ENCODE measurements around the gene HDAC11.
"Not testable (repeated sequence)": the region's sequence is repeated elsewhere in the genome, so short reads cannot be mapped to it uniquely, and the experiment has no call there.

Gene HDAC11

GRCh38 chr3:13479582-13480339 lies at the start of gene HDAC11:
HDAC11 (plus strand) TSS chr3:13480306; CDS start chr3:13480348, 42 bp downstream.
- peak; percentile 98 to 99 for DNase-seq

GRCh38 chr3:13430411-13430875 lies 49.7 kb upstream of the HDAC11 start:
- not testable (repeated sequence) for DNase-seq

GRCh38 chr3:13432093-13432492 lies 48.0 kb upstream of the HDAC11 start:
- DNase-seq: no peak

- no peak for DNase-seq
Measured at GRCh38 chr3:13433912-13434311, 46.2 kb upstream of the HDAC11 start.

- DNase-seq: not testable (repeated sequence)
Measured at GRCh38 chr3:13436213-13436612, 43.9 kb upstream of the HDAC11 start.

- DNase-seq: no peak
Measured at GRCh38 chr3:13440204-13440817, 39.8 kb upstream of the HDAC11 start.

GRCh38 chr3:13442882-13443281 lies 37.2 kb upstream of the HDAC11 start:
- DNase-seq: not testable (repeated sequence)

GRCh38 chr3:13451301-13451673 lies 28.8 kb upstream of the HDAC11 start:
- peak; percentile 28 to 40 for DNase-seq

- DNase-seq: peak; percentile 5 to 26
Measured at GRCh38 chr3:13452490-13453335, 27.4 kb upstream of the HDAC11 start.

GRCh38 chr3:13455644-13456043 lies 24.5 kb upstream of the HDAC11 start:
- DNase-seq: no peak

- no peak for DNase-seq
Measured at GRCh38 chr3:13457593-13457992, 22.5 kb upstream of the HDAC11 start.

- DNase-seq: no peak
Measured at GRCh38 chr3:13459605-13460340, 20.3 kb upstream of the HDAC11 start.

- DNase-seq: no peak
Measured at GRCh38 chr3:13460341-13460736, 19.8 kb upstream of the HDAC11 start.

- DNase-seq: peak; percentile 80 to 84
Measured at GRCh38 chr3:13461169-13462124, 18.7 kb upstream of the HDAC11 start.

- DNase-seq: no peak
Measured at GRCh38 chr3:13462125-13462629, 17.9 kb upstream of the HDAC11 start.

- DNase-seq: no peak
Measured at GRCh38 chr3:13462822-13463221, 17.3 kb upstream of the HDAC11 start.

GRCh38 chr3:13463618-13464400 lies 16.3 kb upstream of the HDAC11 start:
- DNase-seq: no peak

GRCh38 chr3:13465236-13465873 lies 14.8 kb upstream of the HDAC11 start:
- DNase-seq: no peak

- DNase-seq: no peak
Measured at GRCh38 chr3:13466781-13467180, 13.3 kb upstream of the HDAC11 start.
